ENCODE results near the gene INTS7. TPM values are rescaled to one million over a fixed set of nuclear protein-coding genes. Genes with fewer than 3 reads are reported as not detected.
"Not testable (repeated sequence)": the region's sequence is repeated elsewhere in the genome, so short reads cannot be mapped to it uniquely, and the experiment has no call there.

Gene INTS7
- total RNA-seq, 2 donors from 2014 or later: 4.9 to 7.5 TPM

DNA sequence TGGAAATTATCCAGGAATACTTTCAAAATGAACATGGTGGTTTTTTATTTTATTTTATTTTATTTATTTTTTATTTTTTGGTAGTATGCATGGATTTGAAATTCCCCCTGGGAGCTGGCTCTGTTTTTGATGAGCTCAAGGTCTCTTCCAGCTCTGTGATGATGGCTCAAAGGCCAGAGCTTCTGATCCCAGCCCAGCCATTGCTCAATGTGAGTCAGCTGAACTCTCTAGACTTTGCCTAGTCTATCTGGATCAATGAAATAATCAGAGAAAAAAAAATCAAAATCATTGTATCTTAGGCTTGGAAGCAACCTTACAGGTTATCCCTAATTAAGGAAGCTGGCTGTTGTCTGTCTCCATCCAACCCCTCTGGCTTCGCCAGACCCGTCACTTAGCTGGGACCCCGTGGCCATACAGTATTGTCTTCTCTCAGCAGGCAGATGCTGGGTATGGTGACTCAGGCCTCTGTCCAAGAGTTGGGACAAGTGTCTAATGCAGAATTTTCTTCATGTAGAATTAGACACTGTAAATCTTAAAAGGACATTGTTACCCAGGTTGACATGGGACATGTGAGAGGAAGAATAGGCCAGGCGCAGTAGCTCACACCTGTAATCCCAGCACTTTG, 114.6 kb downstream of the INTS7 start:
- Histone ChIP-seq H3K4me1 (peaks cover 3 to 13% of the 10 kb centered on the region in 2 donors), H3K36me3 (no peaks in the 10 kb centered on the region), H3K4me3 (no peak overlapping the region), H3K27ac (peak overlapping the region; percentile 10 to 63), H3K27me3 (no peaks in the 10 kb centered on the region), H3K9me3 (no peaks in the 10 kb centered on the region)
- no peak for DNase-seq (ENCODE audit: low spot score)
- no peak for TF ChIP-seq CTCF (IDR thresholded peaks at IDR 0.05)

- H3K36me3 ChIP-seq: no peaks in the 10 kb centered on the region
- H3K27ac ChIP-seq: peak overlapping the region; percentile 10 to 63
- peaks cover 3 to 13% of the 10 kb centered on the region in 2 donors for H3K4me1 ChIP-seq
- no peaks in the 10 kb centered on the region for H3K9me3 ChIP-seq
- H3K4me3 ChIP-seq: no peak overlapping the region
- DNase-seq (ENCODE audit: low spot score): no peak
- H3K27me3 ChIP-seq: no peaks in the 10 kb centered on the region
- no peak for TF ChIP-seq CTCF (IDR thresholded peaks at IDR 0.05)
Observed at GRCh38 chr1:211920141-211920572, 115.2 kb downstream of the INTS7 start.

GRCh38 chr1:211918843-211919414, 116.4 kb downstream of the INTS7 start:
- H3K27ac ChIP-seq: no peak overlapping the region
- no peak overlapping the region for H3K4me3 ChIP-seq
- no peak for DNase-seq (ENCODE audit: low spot score)
- H3K36me3 ChIP-seq: no peaks in the 10 kb centered on the region
- H3K27me3 ChIP-seq: no peaks in the 10 kb centered on the region
- no peak for TF ChIP-seq CTCF (IDR thresholded peaks at IDR 0.05)
- H3K4me1 ChIP-seq: peaks cover 3 to 13% of the 10 kb centered on the region in 2 donors
- H3K9me3 ChIP-seq: no peaks in the 10 kb centered on the region

- H3K4me3 ChIP-seq; H3K27ac ChIP-seq; DNase-seq (ENCODE audit: low spot score); H3K36me3 ChIP-seq; H3K27me3 ChIP-seq; H3K9me3 ChIP-seq: not testable (repeated sequence)
- H3K4me1 ChIP-seq: peaks cover 3 to 13% of the 10 kb centered on the region in 2 donors
Observed at GRCh38 chr1:211916458-211916857, 118.9 kb downstream of the INTS7 start.

DNA sequence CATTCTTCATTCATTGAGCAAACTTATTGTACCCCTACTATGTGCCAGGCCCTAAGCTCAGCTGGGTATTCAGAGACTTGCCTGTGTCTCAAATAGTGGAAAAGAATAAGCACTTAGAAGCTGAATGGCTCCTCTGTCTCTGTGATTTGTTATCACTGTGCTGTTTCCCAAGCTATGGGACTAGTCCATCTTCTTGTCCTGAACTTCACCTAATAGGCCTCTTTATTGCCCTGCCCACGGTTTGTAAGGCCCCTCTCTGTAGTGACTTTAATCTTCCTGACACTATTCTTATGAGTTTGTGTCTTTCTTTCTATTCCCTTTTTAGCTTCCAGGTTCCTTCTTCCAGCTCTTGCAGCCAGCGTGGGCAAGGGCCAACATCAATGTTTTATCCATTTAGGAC, 119.4 kb downstream of the INTS7 start:
- DNase-seq (ENCODE audit: low spot score): no peak
- Histone ChIP-seq H3K9me3 (no peaks in the 10 kb centered on the region), H3K36me3 (no peaks in the 10 kb centered on the region), H3K4me3 (no peak overlapping the region), H3K27ac (no peak overlapping the region), H3K27me3 (no peaks in the 10 kb centered on the region), H3K4me1 (peaks cover 3 to 13% of the 10 kb centered on the region in 2 donors)
- no peak for TF ChIP-seq CTCF (IDR thresholded peaks at IDR 0.05)

GRCh38 chr1:211912844-211913432, 122.4 kb downstream of the INTS7 start:
- DNase-seq (ENCODE audit: low spot score): no peak
- no peak overlapping the region for H3K27ac ChIP-seq
- H3K27me3 ChIP-seq: no peaks in the 10 kb centered on the region
- no peaks in the 10 kb centered on the region for H3K9me3 ChIP-seq
- TF ChIP-seq CTCF (IDR thresholded peaks at IDR 0.05): no peak
- no peak overlapping the region for H3K4me3 ChIP-seq
- H3K4me1 ChIP-seq: no peaks in the 10 kb centered on the region
- H3K36me3 ChIP-seq: no peaks in the 10 kb centered on the region
